Osteoblast (primary cell): ENCODE measurements around the gene OR10K2. TPM values are rescaled to one million over a fixed set of nuclear protein-coding genes. Genes with fewer than 3 reads are reported as not detected.

Source experiments
- DNase-seq: peaks from one replicate; pipeline ENCODE4 v3.0.0; 2011; ENCODE audit warnings: low spot score, mixed read lengths; ENCODE audit not compliant: insufficient read length; ENCODE audit errors: missing footprints
- H2AFZ ChIP-seq: 2 replicates; pipeline ENCODE4 v1.6.0; 2011; ENCODE audit warnings: mild to moderate bottlenecking, low read length
- H3K27ac ChIP-seq: 2 replicates; pipeline ENCODE4 v1.5.1; 2011; ENCODE audit warnings: mild to moderate bottlenecking, low read depth, low read length, moderate library complexity
- H3K27me3 ChIP-seq: 2 replicates; pipeline ENCODE4 v1.6.0; 2012; ENCODE audit warnings: mild to moderate bottlenecking, control low read depth, inconsistent platforms, low read length, moderate library complexity; ENCODE audit not compliant: insufficient read depth
- H3K36me3 ChIP-seq: 2 replicates; pipeline ENCODE4 v1.5.1; 2011; ENCODE audit warnings: mild to moderate bottlenecking, low read length, control low read depth, moderate library complexity; ENCODE audit not compliant: insufficient read depth
- H3K4me1 ChIP-seq: 2 replicates; pipeline ENCODE4 v1.5.1; 2011; ENCODE audit warnings: mild to moderate bottlenecking, low read length, control low read depth, moderate library complexity; ENCODE audit not compliant: insufficient read depth
- H3K4me2 ChIP-seq: 2 replicates; pipeline ENCODE4 v1.6.0; 2011; ENCODE audit warnings: mild to moderate bottlenecking, low read length; ENCODE audit not compliant: insufficient read depth
- H3K4me3 ChIP-seq: fragments of 200-600 bp; sonication (generic); 3 replicates; pipeline ENCODE4 v1.5.1; 2012; ENCODE audit warnings: mild to moderate bottlenecking, low read length, inconsistent platforms; ENCODE audit not compliant: insufficient read depth
- H3K79me2 ChIP-seq: 2 replicates; pipeline ENCODE4 v1.6.0; 2012; ENCODE audit warnings: mild to moderate bottlenecking, low read length, control low read depth, inconsistent platforms; ENCODE audit not compliant: insufficient read depth
- H3K9me3 ChIP-seq: 2 replicates; pipeline ENCODE4 v1.5.1; 2011; ENCODE audit warnings: low read depth, low read length, control low read depth
- H4K20me1 ChIP-seq: 2 replicates; pipeline ENCODE4 v1.6.0; 2012; ENCODE audit warnings: mild to moderate bottlenecking, low read length, control low read depth; ENCODE audit not compliant: insufficient read depth
- total RNA-seq: library from RNA; depleted of rRNA; stranded (reverse); fragments of >200 nt; gene quantifications from 2 replicates; pipeline ENCODE4 v1.2.3, GENCODE V29; 2012
- TF ChIP-seq, protein P1 (sequence below): IDR thresholded peaks from 2 replicates; pipeline ENCODE4 v1.5.1; 2011; ENCODE audit warnings: mild to moderate bottlenecking, low read depth, low read length, moderate library complexity; ENCODE audit errors: extremely low read depth

Gene OR10K2, protein sequence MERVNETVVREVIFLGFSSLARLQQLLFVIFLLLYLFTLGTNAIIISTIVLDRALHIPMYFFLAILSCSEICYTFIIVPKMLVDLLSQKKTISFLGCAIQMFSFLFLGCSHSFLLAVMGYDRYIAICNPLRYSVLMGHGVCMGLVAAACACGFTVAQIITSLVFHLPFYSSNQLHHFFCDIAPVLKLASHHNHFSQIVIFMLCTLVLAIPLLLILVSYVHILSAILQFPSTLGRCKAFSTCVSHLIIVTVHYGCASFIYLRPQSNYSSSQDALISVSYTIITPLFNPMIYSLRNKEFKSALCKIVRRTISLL
- not detected in 2 replicates for total RNA-seq

DNA sequence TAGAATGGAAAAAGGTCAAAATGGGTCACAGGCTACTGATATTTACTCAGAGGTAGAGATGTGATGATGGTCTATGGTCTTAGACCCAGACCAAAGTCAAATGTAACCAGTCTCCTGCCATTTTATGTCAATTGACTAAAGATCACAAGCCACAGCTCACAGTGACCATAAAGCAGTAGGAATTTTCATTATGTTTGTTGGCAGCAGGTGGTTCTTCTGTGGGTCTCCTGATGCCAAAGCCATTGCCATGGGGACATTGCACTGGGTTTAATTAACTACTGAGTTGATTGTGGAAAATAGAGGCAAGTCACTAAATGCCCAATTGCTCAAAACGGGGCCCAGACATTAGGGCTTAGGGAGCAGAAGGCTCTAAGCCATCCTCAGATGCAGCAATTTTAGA is at the start of gene OR10K2:
TSS of gene OR10K2 (minus strand) at position 101 of the 400 bp plus-strand sequence. CDS start 5,371 bp downstream, outside the sequence.
- H3K79me2 ChIP-seq, result no peaks in the 10 kb centered on the region
- no peak within 1 kb of the TSS for H2AFZ ChIP-seq
- H3K9me3 ChIP-seq, result peaks cover 3% of the 10 kb centered on the region
- DNase-seq, result no peak
- H3K4me1 ChIP-seq, result no peaks in the 10 kb centered on the region
- no peak within 1 kb of the TSS for H3K27ac ChIP-seq
- no peaks in the 10 kb centered on the region for H3K27me3 ChIP-seq
- no peak within 1 kb of the TSS for H3K4me2 ChIP-seq
- H3K4me3 ChIP-seq, result no peak within 1 kb of the TSS
- H3K36me3 ChIP-seq, result no peaks in the 10 kb centered on the region
- TF ChIP-seq, protein P1, sequence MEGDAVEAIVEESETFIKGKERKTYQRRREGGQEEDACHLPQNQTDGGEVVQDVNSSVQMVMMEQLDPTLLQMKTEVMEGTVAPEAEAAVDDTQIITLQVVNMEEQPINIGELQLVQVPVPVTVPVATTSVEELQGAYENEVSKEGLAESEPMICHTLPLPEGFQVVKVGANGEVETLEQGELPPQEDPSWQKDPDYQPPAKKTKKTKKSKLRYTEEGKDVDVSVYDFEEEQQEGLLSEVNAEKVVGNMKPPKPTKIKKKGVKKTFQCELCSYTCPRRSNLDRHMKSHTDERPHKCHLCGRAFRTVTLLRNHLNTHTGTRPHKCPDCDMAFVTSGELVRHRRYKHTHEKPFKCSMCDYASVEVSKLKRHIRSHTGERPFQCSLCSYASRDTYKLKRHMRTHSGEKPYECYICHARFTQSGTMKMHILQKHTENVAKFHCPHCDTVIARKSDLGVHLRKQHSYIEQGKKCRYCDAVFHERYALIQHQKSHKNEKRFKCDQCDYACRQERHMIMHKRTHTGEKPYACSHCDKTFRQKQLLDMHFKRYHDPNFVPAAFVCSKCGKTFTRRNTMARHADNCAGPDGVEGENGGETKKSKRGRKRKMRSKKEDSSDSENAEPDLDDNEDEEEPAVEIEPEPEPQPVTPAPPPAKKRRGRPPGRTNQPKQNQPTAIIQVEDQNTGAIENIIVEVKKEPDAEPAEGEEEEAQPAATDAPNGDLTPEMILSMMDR, result no peak
- H4K20me1 ChIP-seq, result no peaks in the 10 kb centered on the region

DNA sequence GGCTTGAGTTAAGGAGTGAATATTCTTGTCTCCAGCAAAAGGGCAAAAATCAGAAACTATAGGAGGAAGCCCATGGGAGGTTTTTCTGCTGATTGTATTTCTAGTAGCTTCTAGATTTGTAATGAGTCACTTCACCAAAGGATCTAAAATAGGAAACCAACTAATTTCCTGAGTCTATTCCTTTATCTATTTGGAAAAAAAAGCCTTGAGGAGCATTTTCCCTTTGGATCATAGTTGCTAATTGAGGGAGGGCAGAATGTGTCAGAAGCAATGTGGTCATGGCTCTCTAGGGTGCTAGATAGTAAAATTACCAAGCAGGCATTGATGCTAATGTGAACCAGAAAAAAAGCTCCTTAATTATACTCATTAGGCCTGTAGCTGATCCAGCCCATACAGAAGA is 45.9 kb upstream of the OR10K2 start, which contains the start of gene OR10R2:
TSS of gene OR10R2 (plus strand) at position 301 of the 400 bp plus-strand sequence. CDS start 106 bp downstream, outside the sequence.
- Histone ChIP-seq H3K9me3 (no peaks in the 10 kb centered on the region), H3K36me3 (no peaks in the 10 kb centered on the region), H3K4me1 (no peaks in the 10 kb centered on the region), H3K4me3 (no peak within 1 kb of the TSS), H3K4me2 (no peak within 1 kb of the TSS), H3K27ac (no peak within 1 kb of the TSS), H2AFZ (no peak within 1 kb of the TSS), H3K27me3 (no peaks in the 10 kb centered on the region), H4K20me1 (no peaks in the 10 kb centered on the region), H3K79me2 (no peaks in the 10 kb centered on the region)
- no peak for DNase-seq
- TF ChIP-seq, protein P1, result no peak

DNA sequence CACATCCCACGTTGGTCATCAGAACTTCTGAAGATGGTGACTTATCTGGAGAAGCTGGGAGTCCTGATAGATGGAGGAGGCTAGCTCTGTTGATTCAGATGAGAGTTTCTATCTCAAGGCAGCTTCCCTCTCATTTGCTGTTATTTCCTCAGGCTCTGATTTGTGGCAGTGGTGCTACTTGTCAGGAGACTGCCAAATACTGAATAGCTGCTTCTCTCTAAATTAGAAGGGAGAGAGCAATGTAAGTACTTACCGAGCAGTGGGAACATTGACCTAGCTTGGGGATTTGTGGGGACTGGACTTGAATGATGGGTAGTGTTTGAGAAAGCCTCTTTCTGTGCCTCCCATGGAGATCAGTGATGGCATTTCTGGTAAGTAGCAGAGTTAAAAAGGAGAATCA is 35.5 kb upstream of the OR10K2 start, which contains the start of gene OR10K1:
TSS of gene OR10K1 (plus strand) at position 301 of the 400 bp plus-strand sequence. CDS start 3,728 bp downstream, outside the sequence.
- no peak for DNase-seq
- H3K4me3 ChIP-seq, result no peak within 1 kb of the TSS
- H3K27me3 ChIP-seq, result no peaks in the 10 kb centered on the region
- no peak within 1 kb of the TSS for H2AFZ ChIP-seq
- no peaks in the 10 kb centered on the region for H3K79me2 ChIP-seq
- H3K36me3 ChIP-seq, result no peaks in the 10 kb centered on the region
- TF ChIP-seq, protein P1, result no peak
- H4K20me1 ChIP-seq, result no peaks in the 10 kb centered on the region
- H3K4me1 ChIP-seq, result no peaks in the 10 kb centered on the region
- H3K9me3 ChIP-seq, result no peaks in the 10 kb centered on the region
- H3K27ac ChIP-seq, result no peak within 1 kb of the TSS
- no peak within 1 kb of the TSS for H3K4me2 ChIP-seq

DNA sequence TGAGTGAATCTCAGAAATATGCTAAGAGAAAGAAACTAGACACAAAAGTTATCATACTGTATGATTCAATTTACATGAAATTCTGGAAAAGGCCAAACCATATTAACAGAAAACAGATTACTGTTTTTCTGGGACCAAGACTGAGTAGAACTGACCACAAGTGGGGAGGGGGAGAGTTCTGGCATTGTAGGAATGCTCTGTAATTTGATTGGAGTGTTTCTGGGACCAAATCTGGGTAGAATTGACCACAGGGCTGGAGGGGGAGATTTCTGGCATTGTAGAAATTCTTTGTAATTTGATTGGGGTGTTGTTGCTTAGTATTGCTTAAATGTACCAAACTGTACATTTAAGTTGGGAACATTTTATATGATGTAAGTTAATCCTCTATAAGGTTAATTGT is 32.2 kb upstream of the OR10K2 start:
- TF ChIP-seq, protein P1, result no peak
- no peak for DNase-seq

More for the DNA sequence above, 32.2 kb upstream of the OR10K2 start:
- H3K9me3 ChIP-seq, result no peaks in the 10 kb centered on the region
- H3K79me2 ChIP-seq, result no peaks in the 10 kb centered on the region
- no peaks in the 10 kb centered on the region for H3K4me1 ChIP-seq
- no peaks in the 10 kb centered on the region for H3K36me3 ChIP-seq
- no peak overlapping the region for H2AFZ ChIP-seq
- H3K27ac ChIP-seq, result no peak overlapping the region
- H3K4me3 ChIP-seq, result no peak overlapping the region
- H3K27me3 ChIP-seq, result no peaks in the 10 kb centered on the region
- H3K4me2 ChIP-seq, result no peak overlapping the region
- no peaks in the 10 kb centered on the region for H4K20me1 ChIP-seq
